IMR-90 (cell line): ENCODE results near the gene PALS2. TPM values are rescaled to one million over a fixed set of nuclear protein-coding genes. Genes with fewer than 3 reads are reported as not detected.

ENCODE experiments used
- ATAC-seq: fragments of 200-7000 bp; cut with Tn5 transposase; 2 replicates; pipeline ENCODE4 v1.9.1; 2020; ENCODE audit warnings: low read depth, mild to moderate bottlenecking, moderate library complexity
- BruUV-seq: library from RNA; stranded (reverse); fragments of 400-500 nt; replicated peaks from 2 replicates; lab custom pipeline; 2021; lab: Mats Ljungman, UMichigan
- CTCF ChIA-PET: fragments of 300-600 bp; formaldehyde crosslinking; extraction: SDS; loops from one replicate; lab custom pipeline; 2021; ENCODE audit warnings: antibody characterized with exemption; lab: Yijun Ruan, JAX
- POLR2A ChIA-PET: fragments of 300-600 bp; sonication (Branson Sonifier 250); formaldehyde crosslinking; loops from one replicate; lab custom pipeline; 2022; ENCODE audit warnings: antibody characterized with exemption; ENCODE audit not compliant: unreplicated experiment; lab: Charles Lee
- DNase-seq: peaks from one replicate; pipeline ENCODE4 v3.0.0; 2013
- H2AFZ ChIP-seq: replicated peaks from 2 replicates; pipeline ENCODE3; 2013; ENCODE audit warnings: low read length, mild to moderate bottlenecking; ENCODE audit not compliant: poor library complexity
- H2AK5ac ChIP-seq: 2 replicates; pipeline ENCODE4 v1.6.1; 2013; ENCODE audit warnings: low read depth, low read length, inconsistent platforms
- H2AK9ac ChIP-seq: replicated peaks from 2 replicates; pipeline ENCODE3; 2013; ENCODE audit warnings: mild to moderate bottlenecking, low read depth, low read length, moderate library complexity; ENCODE audit not compliant: poor library complexity
- H2BK120ac ChIP-seq: 2 replicates; pipeline ENCODE4 v1.6.1; 2013; ENCODE audit warnings: low read depth, low read length, inconsistent platforms
- H2BK15ac ChIP-seq: 3 replicates; pipeline ENCODE4 v1.6.1; 2013; ENCODE audit warnings: low read depth, low read length, inconsistent platforms
- H2BK20ac ChIP-seq: 2 replicates; pipeline ENCODE4 v1.6.1; 2013; ENCODE audit warnings: low read depth, mild to moderate bottlenecking, inconsistent platforms, low read length, moderate library complexity
- H2BK5ac ChIP-seq: 2 replicates; pipeline ENCODE4 v1.6.1; 2013; ENCODE audit warnings: mild to moderate bottlenecking, low read depth, low read length, inconsistent platforms; ENCODE audit not compliant: poor library complexity, severe bottlenecking
- H3K14ac ChIP-seq: replicated peaks from 2 replicates; pipeline ENCODE4 v1.6.1; 2013; ENCODE audit warnings: low read depth, low read length, inconsistent platforms
- H3K18ac ChIP-seq: 2 replicates; pipeline ENCODE4 v1.6.1; 2013; ENCODE audit warnings: low read depth, low read length, control low read depth
- H3K23ac ChIP-seq: 2 replicates; pipeline ENCODE4 v1.6.1; 2013; ENCODE audit warnings: low read depth, low read length, inconsistent platforms
- H3K27ac ChIP-seq: 2 replicates; pipeline ENCODE4 v1.5.1; 2013; ENCODE audit warnings: mild to moderate bottlenecking, control low read depth, low read length; ENCODE audit not compliant: insufficient read depth
- H3K27me3 ChIP-seq: 2 replicates; pipeline ENCODE4 v1.6.1; 2013; ENCODE audit warnings: low read length; ENCODE audit not compliant: control insufficient read depth, insufficient read depth
- H3K36me3 ChIP-seq: 2 replicates; pipeline ENCODE4 v1.6.1; 2013; ENCODE audit warnings: low read length, mixed read lengths; ENCODE audit not compliant: control insufficient read depth, insufficient read depth
- H3K4ac ChIP-seq: 2 replicates; pipeline ENCODE4 v1.6.1; 2013; ENCODE audit warnings: low read depth, low read length, inconsistent platforms
- H3K4me1 ChIP-seq: 2 replicates; pipeline ENCODE4 v1.6.1; 2013; ENCODE audit warnings: low read length, mixed read lengths; ENCODE audit not compliant: control insufficient read depth, insufficient read depth
- H3K4me2 ChIP-seq: 2 replicates; pipeline ENCODE4 v1.6.1; 2013; ENCODE audit warnings: low read depth, mild to moderate bottlenecking, control low read depth, low read length, moderate library complexity
- H3K4me3 ChIP-seq: 2 replicates; pipeline ENCODE4 v1.5.1; 2013; ENCODE audit warnings: low read depth, mild to moderate bottlenecking, control low read depth, low read length, moderate library complexity; ENCODE audit not compliant: insufficient read depth
- H3K56ac ChIP-seq: 2 replicates; pipeline ENCODE4 v1.6.1; 2013; ENCODE audit warnings: low read length, inconsistent platforms; ENCODE audit not compliant: insufficient read depth; ENCODE audit errors: extremely low read depth
- H3K79me1 ChIP-seq, 2 experiments: 2 replicates each; pipeline ENCODE4 v1.6.1; 2013; ENCODE audit warnings: low read length in 2 of 2, inconsistent platforms in 1 of 2, low read depth in 1 of 2
- H3K9ac ChIP-seq: 2 replicates; pipeline ENCODE4 v1.6.1; 2013; ENCODE audit warnings: low read depth, low read length, control low read depth
- H3K9me1 ChIP-seq: 2 replicates; pipeline ENCODE4 v1.6.1; 2013; ENCODE audit warnings: low read length, inconsistent platforms; ENCODE audit not compliant: insufficient read depth
- H3K9me3 ChIP-seq: 2 replicates; pipeline ENCODE4 v1.6.1; 2013; ENCODE audit warnings: low read length; ENCODE audit not compliant: control insufficient read depth, insufficient read depth
- H4K20me1 ChIP-seq: 2 replicates; pipeline ENCODE4 v1.6.1; 2013; ENCODE audit warnings: low read length, inconsistent platforms; ENCODE audit not compliant: insufficient read depth
- H4K5ac ChIP-seq: 2 replicates; pipeline ENCODE4 v1.6.1; 2013; ENCODE audit warnings: mild to moderate bottlenecking, low read depth, low read length, control low read depth
- H4K8ac ChIP-seq, 2 experiments: 2 replicates each; pipeline ENCODE4 v1.6.1; 2013; ENCODE audit warnings: low read depth in 2 of 2, low read length in 2 of 2, control low read depth in 1 of 2, inconsistent platforms in 1 of 2
- H4K91ac ChIP-seq: 2 replicates; pipeline ENCODE4 v1.6.1; 2013; ENCODE audit warnings: low read depth, low read length, inconsistent platforms; ENCODE audit not compliant: insufficient read depth
- BHLHE40 ChIP-seq: fragments of 150-350 bp; IDR thresholded peaks from 2 replicates; pipeline ENCODE4 v1.6.1; 2016; ENCODE audit warnings: mild to moderate bottlenecking, low read depth, low read length
- CEBPB ChIP-seq: IDR thresholded peaks from 2 replicates; pipeline ENCODE4 v1.6.1; 2012; ENCODE audit warnings: low read depth, low read length, improper control_type of control experiment
- CHD1 ChIP-seq: IDR thresholded peaks from 2 replicates; pipeline ENCODE4 v1.6.1; 2012; ENCODE audit warnings: low read depth, low read length, improper control_type of control experiment
- CTCF ChIP-seq: conservative IDR thresholded peaks from 2 replicates; pipeline ENCODE4 v1.5.1; 2012; ENCODE audit warnings: mild to moderate bottlenecking, low read depth, low read length, improper control_type of control experiment
- ELK1 ChIP-seq: fragments of 150-350 bp; IDR thresholded peaks from 2 replicates; pipeline ENCODE4 v1.6.1; 2016; ENCODE audit warnings: low read depth, mild to moderate bottlenecking, low read length, moderate library complexity, borderline replicate concordance
- FOS ChIP-seq: fragments of 150-350 bp; IDR thresholded peaks from 2 replicates; pipeline ENCODE4 v1.6.1; 2016; ENCODE audit warnings: low read depth, low read length
- MAFK ChIP-seq: IDR thresholded peaks from 2 replicates; pipeline ENCODE4 v1.6.1; 2012; ENCODE audit warnings: low read depth, low read length, improper control_type of control experiment
- MAZ ChIP-seq: IDR thresholded peaks from 2 replicates; pipeline ENCODE4 v1.6.1; 2012; ENCODE audit warnings: low read depth, mild to moderate bottlenecking, low read length, improper control_type of control experiment, moderate library complexity, borderline replicate concordance
- MXI1 ChIP-seq: IDR thresholded peaks from 2 replicates; pipeline ENCODE4 v1.6.1; 2012; ENCODE audit warnings: low read depth, mild to moderate bottlenecking, low read length, moderate library complexity, borderline replicate concordance
- NFE2L2 ChIP-seq: fragments of 150-350 bp; IDR thresholded peaks from 2 replicates; pipeline ENCODE4 v1.6.1; 2016; ENCODE audit warnings: low read depth, mild to moderate bottlenecking, low read length
- POLR2A ChIP-seq: IDR thresholded peaks from 2 replicates; pipeline ENCODE4 v1.6.1; 2012; ENCODE audit warnings: mild to moderate bottlenecking, low read depth, low read length
- RAD21 ChIP-seq: IDR thresholded peaks from 2 replicates; pipeline ENCODE4 v1.6.1; 2012; ENCODE audit warnings: low read length, improper control_type of control experiment
- RCOR1 ChIP-seq: IDR thresholded peaks from 2 replicates; pipeline ENCODE4 v1.6.1; 2012; ENCODE audit warnings: mild to moderate bottlenecking, low read length, improper control_type of control experiment; ENCODE audit not compliant: insufficient replicate concordance
- RFX5 ChIP-seq: IDR thresholded peaks from 2 replicates; pipeline ENCODE4 v1.8.0; 2012; ENCODE audit warnings: low read depth, mild to moderate bottlenecking, low read length, moderate library complexity
- SMC3 ChIP-seq: fragments of 150-350 bp; IDR thresholded peaks from 2 replicates; pipeline ENCODE4 v1.6.1; 2016; ENCODE audit warnings: low read depth, mild to moderate bottlenecking, antibody characterized with exemption, low read length, moderate library complexity
- USF2 ChIP-seq: fragments of 150-350 bp; IDR thresholded peaks from 2 replicates; pipeline ENCODE4 v1.6.1; 2017; ENCODE audit warnings: mild to moderate bottlenecking, antibody characterized with exemption, low read length, low read depth
- WGBS, 2 experiments: methylation state at CpG; one replicate each; pipeline versions ENCODE4 v1.1.5 to v1.1.7; 2013; ENCODE audit warnings: missing lambda C conversion rate in 2 of 2; ENCODE audit not compliant: insufficient read length in 1 of 2; ENCODE audit errors: extremely low coverage in 2 of 2; 5-methylcytosine and 5-hydroxymethylcytosine counted together
- dilution Hi-C: fragments of 300-500 bp; cut with HindIII; formaldehyde crosslinking; loops from one replicate; pipeline ENCODE4 v1.14.3; 2018; ENCODE audit warnings: low sequenced_read_pairs; ENCODE audit not compliant: unreplicated experiment
- in situ Hi-C: fragments of 300-500 bp; cut with MboI; formaldehyde crosslinking; loops from 3 replicates; pipeline ENCODE4 v1.14.3; 2019; ENCODE audit warnings: low sequenced_read_pairs, inconsistent platforms, mixed read lengths
- intact Hi-C: fragments of 100-400 bp; cut with micrococcal nuclease; formaldehyde crosslinking; loops from 2 replicates; pipeline ENCODE4 v1.10.0; 2022
- polyA plus RNA-seq, 3 experiments: library from polyadenylated mRNA; depleted of rRNA; stranded (reverse); fragments of >200 nt; gene quantifications; 2 replicates each; pipeline ENCODE4 v1.2.3, GENCODE V29; 2012; ENCODE audit warnings: low replicate concordance in 1 of 3
- total RNA-seq: library from RNA; depleted of rRNA; stranded (reverse); fragments of >200 nt; gene quantifications from 2 replicates; pipeline ENCODE4 v1.2.3, GENCODE V29; 2012

PALS2 gene
- total and polyA plus RNA-seq, 2 of the 4 experiments (the other 2 are of a cell fraction), result 8.8 to 15.4 TPM

- 86% methylated on average over 1 of the region's 2 CpGs; no CpG with 5 or more reads in 1 of the 2 experiments for WGBS, 2 experiments
- H2BK5ac ChIP-seq, result no peak overlapping the region
- no peak overlapping the region for H3K4me3 ChIP-seq
- H2AK9ac ChIP-seq, result no peak overlapping the region
- no peaks in the 10 kb centered on the region for H3K4me1 ChIP-seq
- BruUV-seq, result no TSS peak
- CTCF ChIA-PET, result no interaction called here
- dilution Hi-C loops (no loop called here), intact Hi-C loops (no loop called here), in situ Hi-C loops (no loop called here)
- ATAC-seq (no peak), DNase-seq (no peak)
- H3K36me3 ChIP-seq, result no peaks in the 10 kb centered on the region
- no peak overlapping the region for H3K4ac ChIP-seq
- no peak overlapping the region for H3K23ac ChIP-seq
- no peak overlapping the region for H3K56ac ChIP-seq
- H3K9ac ChIP-seq, result no peak overlapping the region
- no peak overlapping the region for H3K27ac ChIP-seq
- no peak overlapping the region; the same call in 1 of the 2 replicates for H3K14ac ChIP-seq
- peak overlapping the region; percentile 66 for H2AFZ ChIP-seq
- H2BK15ac ChIP-seq, result no peak overlapping the region
- H3K27me3 ChIP-seq, result no peaks in the 10 kb centered on the region
- H2BK20ac ChIP-seq, result no peak overlapping the region
- no peak overlapping the region for H3K4me2 ChIP-seq
- H3K9me1 ChIP-seq, result no peaks in the 10 kb centered on the region
- no peak overlapping the region for H4K8ac ChIP-seq
- no peak overlapping the region for H2BK120ac ChIP-seq
- no peak overlapping the region for H2AK5ac ChIP-seq
- H3K18ac ChIP-seq, result no peak overlapping the region
- no peak overlapping the region for H4K91ac ChIP-seq
- peaks cover 5% of the 10 kb centered on the region for H4K20me1 ChIP-seq
- POLR2A ChIA-PET, result no interaction called here
- TF ChIP-seq RAD21 (no peak), FOS (no peak), POLR2A (no peak), SMC3 (no peak), BHLHE40 (no peak), MXI1 (no peak), CEBPB (no peak), RCOR1 (no peak), USF2 (no peak), ELK1 (no peak), CHD1 (no peak), MAZ (no peak), MAFK (no peak), CTCF (no peak), RFX5 (no peak), NFE2L2 (no peak)
- H3K79me1 ChIP-seq, result peaks cover 3 to 13% of the 10 kb centered on the region in 2 experiments; a peak in 3 of 4 replicates
- no peaks in the 10 kb centered on the region for H3K9me3 ChIP-seq
- H4K5ac ChIP-seq, result no peak overlapping the region
Observed at GRCh38 chr7:24617957-24618616, 44.8 kb downstream of the PALS2 start.
